SK-N-SH (cell line): ENCODE measurements around the gene ATP5PF. TPM values are rescaled to one million over a fixed set of nuclear protein-coding genes. Genes with fewer than 3 reads are reported as not detected.

ENCODE experiments used
- CTCF ChIA-PET: fragments of 300-600, 350-600 bp; formaldehyde crosslinking; extraction: SDS; loops from one replicate; lab custom pipeline; 2021; lab: Yijun Ruan, JAX
- POLR2A ChIA-PET: fragments of 350-600 bp; sonication (Branson Sonifier 250); formaldehyde crosslinking; extraction: SDS; loops from one replicate; lab custom pipeline; 2020; ENCODE audit warnings: antibody characterized with exemption, inconsistent platforms; lab: Yijun Ruan, JAX
- DNase-seq: peaks from one replicate; pipeline ENCODE4 v3.0.0; 2012
- H2AFZ ChIP-seq: fragments of 200-600 bp; sonication (generic); 2 replicates; pipeline ENCODE4 v1.8.1; 2016; ENCODE audit warnings: antibody characterized with exemption, mild to moderate bottlenecking, low read depth
- H3F3A ChIP-seq: fragments of 200-600 bp; sonication (generic); replicated peaks from 2 replicates; pipeline ENCODE3; 2016; ENCODE audit warnings: antibody characterized with exemption, mild to moderate bottlenecking; ENCODE audit not compliant: insufficient read depth
- H3K27ac ChIP-seq, 2 experiments: fragments of 200-500 bp in 1 of 2; fragments of 200-600 bp in 1 of 2; sonication (Bioruptor generic) in 1 of 2; sonication (generic), shearing (Covaris generic) in 1 of 2; 2 replicates each; pipeline versions ENCODE4 v1.5.1 to v1.6.1; 2014 to 2016; ENCODE audit warnings: low read depth in 2 of 2, inconsistent platforms in 1 of 2, low read length in 1 of 2, mild to moderate bottlenecking in 1 of 2, mixed read lengths in 1 of 2
- H3K27me3 ChIP-seq: fragments of 200-600 bp; sonication (generic), shearing (Covaris generic); 2 replicates; pipeline ENCODE4 v1.6.1; 2016; ENCODE audit warnings: mixed run types; ENCODE audit not compliant: insufficient read depth
- H3K36me3 ChIP-seq, 2 experiments: fragments of 200-500 bp in 1 of 2; fragments of 200-600 bp in 1 of 2; sonication (Bioruptor generic) in 1 of 2; sonication (generic) in 1 of 2; replicated peaks in 1 of 2; 2 replicates each; pipeline versions ENCODE3 to v1.5.1; 2014 to 2016; ENCODE audit warnings: low read length in 1 of 2, mild to moderate bottlenecking in 1 of 2; ENCODE audit not compliant: insufficient read depth in 2 of 2, control insufficient read depth in 1 of 2
- H3K4me1 ChIP-seq, 2 experiments: fragments of 200-500 bp in 1 of 2; fragments of 200-600 bp in 1 of 2; sonication (Bioruptor generic) in 1 of 2; sonication (generic), shearing (Covaris generic) in 1 of 2; 2 replicates each; pipeline versions ENCODE4 v1.5.1 to v1.6.1; 2014 to 2016; ENCODE audit warnings: low read depth in 1 of 2, low read length in 1 of 2, mixed run types in 1 of 2; ENCODE audit not compliant: insufficient read depth in 2 of 2, control insufficient read depth in 1 of 2
- H3K4me2 ChIP-seq: fragments of 200-600 bp; sonication (generic), shearing (Covaris generic); 2 replicates; pipeline ENCODE4 v1.6.1; 2017; ENCODE audit warnings: mixed run types
- H3K4me3 ChIP-seq, 2 experiments: fragments of 200-500 bp in 1 of 2; fragments of 200-600 bp in 1 of 2; sonication (Bioruptor generic) in 1 of 2; sonication (generic), shearing (Covaris generic) in 1 of 2; 2 replicates each; pipeline versions ENCODE4 v1.5.1 to v1.8.1; 2014 to 2016; ENCODE audit warnings: low read depth in 2 of 2, inconsistent platforms in 1 of 2, low read length in 1 of 2, mild to moderate bottlenecking in 1 of 2, mixed read lengths in 1 of 2, moderate library complexity in 1 of 2
- H3K79me2 ChIP-seq: fragments of 200-600 bp; sonication (generic); 2 replicates; pipeline ENCODE4 v1.8.1; 2017; ENCODE audit warnings: mild to moderate bottlenecking; ENCODE audit not compliant: insufficient read depth
- H3K9ac ChIP-seq: fragments of 200-600 bp; sonication (generic); 2 replicates; pipeline ENCODE4 v1.6.1; 2017; ENCODE audit warnings: mixed run types
- H3K9me2 ChIP-seq: fragments of 200-600 bp; sonication (generic); 2 replicates; pipeline ENCODE4 v1.6.1; 2017; ENCODE audit warnings: mixed run types
- H3K9me3 ChIP-seq: fragments of 200-600 bp; sonication (generic); 2 replicates; pipeline ENCODE4 v1.6.1; 2017; ENCODE audit warnings: mixed run types, mild to moderate bottlenecking, moderate library complexity
- H4K20me1 ChIP-seq: fragments of 200-600 bp; sonication (generic); 2 replicates; pipeline ENCODE4 v1.6.1; 2017; ENCODE audit warnings: mild to moderate bottlenecking, mixed run types; ENCODE audit not compliant: insufficient read depth
- CTCF ChIP-seq: fragments of 200-600 bp; sonication (generic); IDR thresholded peaks from 2 replicates; pipeline ENCODE4 v1.6.1; 2017; ENCODE audit warnings: antibody characterized with exemption, mild to moderate bottlenecking, moderate library complexity
- FOXJ3 ChIP-seq: sonication (generic); formaldehyde crosslinking; IDR thresholded peaks from 2 replicates; pipeline ENCODE4 v1.5.1; 2020; ENCODE audit warnings: mild to moderate bottlenecking, missing genetic modification reagents
- NRF1 ChIP-seq: IDR thresholded peaks from 2 replicates; pipeline ENCODE4 v1.6.1; 2012; ENCODE audit warnings: low read depth, mild to moderate bottlenecking, low read length
- RAD21 ChIP-seq: IDR thresholded peaks from 2 replicates; pipeline ENCODE4 v1.6.1; 2012; ENCODE audit warnings: mild to moderate bottlenecking, low read length
- RCOR1 ChIP-seq: fragments of 150-350 bp; IDR thresholded peaks from 2 replicates; pipeline ENCODE4 v1.6.1; 2017; ENCODE audit warnings: antibody characterized with exemption, low read length
- REST ChIP-seq: IDR thresholded peaks from 2 replicates; pipeline ENCODE4 v1.6.1; 2012; ENCODE audit warnings: mild to moderate bottlenecking, low read depth, low read length, moderate library complexity
- USF1 ChIP-seq: IDR thresholded peaks from 2 replicates; pipeline ENCODE4 v1.4.0; 2012; ENCODE audit warnings: low read depth, borderline replicate concordance
- YY1 ChIP-seq: IDR thresholded peaks from 2 replicates; pipeline ENCODE4 v1.4.0; 2012; ENCODE audit warnings: low read depth, mild to moderate bottlenecking
- ZBTB33 ChIP-seq: IDR thresholded peaks from 2 replicates; pipeline ENCODE4 v1.4.0; 2012; ENCODE audit warnings: low read depth, borderline replicate concordance
- WGBS: methylation state at CpG from one replicate; pipeline ENCODE4 v1.1.6; 2017; ENCODE audit warnings: low lambda C conversion rate; 5-methylcytosine and 5-hydroxymethylcytosine counted together
- polyA plus RNA-seq, 3 experiments: library from polyadenylated mRNA; depleted of rRNA; stranded (reverse); fragments of >200 nt; gene quantifications; 2 replicates each; pipeline ENCODE4 v1.2.3, GENCODE V29; 2012

Gene ATP5PF
- polyA plus RNA-seq, 1 of the 3 experiments (the other 2 are of a cell fraction), result 277 TPM

GRCh38 chr21:25767921-25768320 is 33.2 kb upstream of the ATP5PF start:
- Histone ChIP-seq H4K20me1 (no peaks in the 10 kb centered on the region), H2AFZ (no peak overlapping the region), H3K9me3 (no peaks in the 10 kb centered on the region), H3F3A (peaks cover 7% of the 10 kb centered on the region), H3K4me1 (peaks cover 0 to 4% of the 10 kb centered on the region in 2 experiments; a peak in 1 of 4 replicates), H3K79me2 (no peaks in the 10 kb centered on the region), H3K4me3 (no peak overlapping the region), H3K9me2 (no peaks in the 10 kb centered on the region), H3K36me3 (peaks cover 28 to 55% of the 10 kb centered on the region in 2 experiments), H3K4me2 (no peak overlapping the region), H3K9ac (no peak overlapping the region), H3K27me3 (no peaks in the 10 kb centered on the region), H3K27ac (no peak overlapping the region)
- TF ChIP-seq CTCF (no peak), USF1 (no peak), YY1 (no peak), REST (no peak), RCOR1 (no peak), ZBTB33 (no peak), RAD21 (no peak), NRF1 (no peak), FOXJ3 (CRISPR knock-in tag) (no peak)
- DNase-seq, result no peak
- ChIA-PET CTCF (interaction anchor here (0.9 kb wide), 1 partner anchor 8 kb away, joined by 3 read pairs; no protein-coding TSS in a partner anchor), POLR2A (no interaction called here)
- WGBS, result 92% methylated on average over 3 of the region's 3 CpGs
